ENCODE results near the gene CORIN.

GRCh38 chr4:47752214-47752613 is 85.7 kb downstream of the CORIN start:
- TF ChIP-seq CTCF (IDR thresholded peaks at IDR 0.05) (no peak), POLR2A (IDR thresholded peaks at IDR 0.05) (no peak), POLR2AphosphoS5 (IDR thresholded peaks at IDR 0.05) (no peak), EP300 (IDR thresholded peaks at IDR 0.05) (no peak)

All from upper lobe of left lung (tissue), 4 donors.